HuH-7.5 (cell line): ENCODE data around the gene B2M.
"Not testable (repeated sequence)": the region's sequence is repeated elsewhere in the genome, so short reads cannot be mapped to it uniquely, and the experiment has no call there.

Experiments used
- DNase-seq: peaks from one replicate; pipeline ENCODE4 v3.0.0; 2011; ENCODE audit warnings: low spot score

B2M gene

DNA sequence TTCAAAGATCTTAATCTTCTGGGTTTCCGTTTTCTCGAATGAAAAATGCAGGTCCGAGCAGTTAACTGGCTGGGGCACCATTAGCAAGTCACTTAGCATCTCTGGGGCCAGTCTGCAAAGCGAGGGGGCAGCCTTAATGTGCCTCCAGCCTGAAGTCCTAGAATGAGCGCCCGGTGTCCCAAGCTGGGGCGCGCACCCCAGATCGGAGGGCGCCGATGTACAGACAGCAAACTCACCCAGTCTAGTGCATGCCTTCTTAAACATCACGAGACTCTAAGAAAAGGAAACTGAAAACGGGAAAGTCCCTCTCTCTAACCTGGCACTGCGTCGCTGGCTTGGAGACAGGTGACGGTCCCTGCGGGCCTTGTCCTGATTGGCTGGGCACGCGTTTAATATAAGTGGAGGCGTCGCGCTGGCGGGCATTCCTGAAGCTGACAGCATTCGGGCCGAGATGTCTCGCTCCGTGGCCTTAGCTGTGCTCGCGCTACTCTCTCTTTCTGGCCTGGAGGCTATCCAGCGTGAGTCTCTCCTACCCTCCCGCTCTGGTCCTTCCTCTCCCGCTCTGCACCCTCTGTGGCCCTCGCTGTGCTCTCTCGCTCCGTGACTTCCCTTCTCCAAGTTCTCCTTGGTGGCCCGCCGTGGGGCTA lies at the start of gene B2M, which contains the start of gene PATL2:
Gene B2M, plus strand, starts transcription at position 422 of the 647 bp plus-strand sequence. Its CDS starts 30 bp downstream, at position 452.
Gene PATL2, minus strand, starts transcription at position 228 of the 647 bp plus-strand sequence. CDS start 34,833 bp downstream, outside the sequence.
- DNase-seq: peak; percentile 53

DNA sequence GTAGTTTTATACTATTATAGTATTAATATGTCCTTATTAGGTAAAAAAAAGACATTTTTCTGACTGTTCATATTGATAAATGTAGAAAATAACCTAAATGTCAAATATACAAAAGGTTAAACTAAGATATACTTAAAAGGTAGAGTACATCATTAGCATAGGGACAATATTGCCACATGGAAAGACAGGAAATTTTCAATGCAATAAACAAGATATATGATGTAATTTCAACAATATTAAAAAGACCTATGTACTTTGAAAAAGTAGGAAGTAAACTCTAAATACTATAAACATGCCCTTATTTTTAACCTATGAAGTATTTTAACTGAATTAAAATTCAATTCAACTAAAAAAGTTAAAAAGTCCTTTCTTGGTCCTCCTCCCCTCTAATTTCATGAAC lies 49.7 kb upstream of the B2M start:
- DNase-seq: no peak

DNA sequence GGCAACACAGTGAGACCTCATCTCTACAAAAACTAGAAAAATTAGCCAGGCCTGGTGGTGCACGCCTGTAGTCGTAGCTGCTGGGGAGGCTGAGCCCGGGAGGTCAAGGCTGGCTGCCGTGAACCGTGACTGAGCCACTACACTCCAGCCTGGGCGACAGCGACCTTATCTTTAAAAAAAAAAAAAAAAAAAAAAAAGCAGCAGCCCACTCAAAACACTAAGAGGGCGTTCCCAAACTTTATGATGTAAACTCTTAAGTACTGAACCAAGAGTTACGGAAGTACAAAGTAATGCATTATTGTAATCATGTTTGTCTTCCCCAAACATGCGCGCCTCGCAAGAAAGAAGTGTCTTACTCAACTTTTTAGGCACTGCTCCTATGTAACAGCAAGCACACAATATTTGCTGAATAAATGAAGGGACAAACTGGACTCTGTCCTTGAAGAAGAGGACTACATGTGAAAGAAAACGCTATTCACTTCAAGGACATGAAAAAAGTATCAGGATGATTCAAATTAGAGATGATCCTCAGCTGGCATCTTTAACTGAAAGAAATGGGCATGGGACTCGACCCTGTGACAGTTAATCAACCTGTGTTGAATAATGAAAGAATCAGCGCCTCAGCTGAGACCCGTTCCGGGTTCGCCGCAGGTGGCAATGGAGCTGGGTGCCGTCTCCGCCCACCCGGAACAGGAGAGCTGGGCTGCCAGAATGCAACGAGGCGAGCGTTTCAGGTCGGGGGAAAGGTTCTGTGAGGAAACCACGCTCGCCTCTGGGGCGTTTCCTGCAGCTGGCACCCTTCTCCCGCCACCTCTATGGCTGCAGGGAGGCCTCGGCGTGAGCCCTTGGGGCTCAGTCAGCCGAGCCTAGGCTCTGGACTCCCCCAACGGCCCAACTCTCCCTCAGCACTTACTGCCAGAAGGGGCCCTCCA lies 48.6 kb upstream of the B2M start:
- peak; percentile 14 for DNase-seq

DNA sequence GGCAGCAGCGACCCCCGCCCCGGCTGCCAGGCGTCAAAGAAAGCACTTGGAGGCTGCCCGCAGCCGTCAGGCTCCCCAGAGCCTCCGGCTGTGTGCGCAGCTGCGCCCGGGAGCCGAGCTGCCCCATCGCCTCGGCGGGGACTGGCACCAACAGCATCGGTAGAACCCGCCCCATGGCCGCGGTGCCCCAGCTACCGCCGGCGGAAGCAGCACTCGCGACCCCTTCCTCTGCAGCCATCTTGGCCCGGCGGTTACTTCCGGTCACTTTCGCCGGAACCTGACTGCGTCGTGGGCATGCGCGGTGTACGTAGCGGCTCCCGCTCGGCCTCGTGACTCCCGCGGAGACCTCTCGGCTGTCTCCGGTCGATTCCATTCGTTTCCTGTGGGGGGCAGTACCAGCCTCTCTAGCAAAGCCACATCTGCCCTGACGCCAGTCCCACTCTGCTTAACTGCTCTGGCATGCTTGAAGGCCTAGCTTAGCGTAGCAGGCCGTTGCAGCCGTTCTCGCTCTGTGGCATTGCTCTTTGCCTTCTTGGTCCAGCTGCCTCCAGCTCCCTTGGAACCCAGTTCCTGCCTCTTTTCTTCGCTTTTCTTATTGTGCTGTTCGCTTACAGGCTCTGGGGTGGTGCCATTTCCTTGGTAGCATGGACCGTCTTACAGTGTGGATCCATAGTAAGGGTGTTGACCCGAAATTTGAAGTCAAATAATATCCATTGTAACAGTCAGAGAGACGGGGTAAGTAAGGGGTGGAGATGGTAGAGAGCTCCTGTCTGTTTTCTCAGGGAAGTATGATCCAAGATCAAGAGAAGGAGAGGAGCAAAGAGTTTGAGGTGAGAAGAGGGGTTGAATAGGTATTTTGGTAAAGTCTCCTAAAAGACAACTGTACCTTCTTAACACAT lies 47.7 kb upstream of the B2M start, which contains the start of gene SPG11:
Gene SPG11, minus strand, starts transcription at position 253 of the 899 bp plus-strand sequence. Its CDS starts 15 bp downstream, at position 238.
- peak; percentile 48 for DNase-seq

DNA sequence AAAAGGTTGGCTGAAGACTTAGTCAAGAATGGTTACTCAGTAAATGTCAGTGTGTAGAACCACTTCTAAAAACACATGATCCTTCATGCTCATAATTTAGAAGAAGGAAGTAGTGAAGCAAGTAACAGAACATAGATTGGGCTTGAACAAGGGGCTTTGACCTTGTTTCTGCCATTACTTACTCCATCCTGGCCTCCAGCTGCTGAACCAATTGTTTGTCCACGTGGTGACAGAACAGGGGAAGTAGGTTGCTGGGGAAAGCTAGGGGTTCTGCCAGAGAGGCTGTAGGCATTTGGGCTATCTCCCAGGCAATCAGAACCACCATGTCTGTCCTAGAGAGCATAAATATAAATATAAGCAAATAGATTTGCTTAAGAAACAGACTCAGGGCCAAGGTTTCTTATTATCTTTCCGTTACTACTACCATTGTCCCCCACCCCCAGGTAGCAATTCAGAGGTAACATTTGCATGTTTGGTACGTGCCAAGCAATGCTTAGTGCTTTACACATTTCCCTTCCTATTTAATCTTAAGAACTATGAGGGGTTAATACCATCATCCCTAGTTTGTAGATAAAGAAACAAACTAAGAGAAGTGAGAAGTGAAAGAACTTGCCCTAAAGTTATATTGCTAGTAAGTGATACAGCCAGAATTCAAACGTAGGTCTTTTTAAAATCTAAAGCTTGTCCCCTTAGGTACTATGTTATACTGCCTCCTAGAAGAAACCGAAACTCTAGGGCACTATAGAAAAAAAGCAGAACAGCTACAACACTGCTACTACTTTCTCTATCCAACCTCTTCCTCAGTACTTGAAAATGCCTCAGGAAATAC lies 44.9 kb upstream of the B2M start:
- DNase-seq: no peak

DNA sequence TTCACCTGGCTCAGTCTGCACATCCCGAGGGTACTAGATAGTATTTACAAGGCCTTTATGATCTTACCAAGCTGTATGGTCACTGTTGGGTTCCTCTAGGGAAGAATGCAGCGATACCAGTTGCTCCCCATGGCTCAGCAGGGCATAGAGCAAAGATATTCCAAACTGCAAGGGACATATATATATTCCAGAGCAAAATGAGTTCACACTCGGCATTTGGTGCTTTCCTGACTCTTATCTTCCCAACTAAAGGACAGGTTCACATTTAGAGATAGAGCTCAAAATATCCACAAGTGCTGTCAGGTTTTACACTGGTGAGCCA lies 44.3 kb upstream of the B2M start:
- DNase-seq: no peak

DNA sequence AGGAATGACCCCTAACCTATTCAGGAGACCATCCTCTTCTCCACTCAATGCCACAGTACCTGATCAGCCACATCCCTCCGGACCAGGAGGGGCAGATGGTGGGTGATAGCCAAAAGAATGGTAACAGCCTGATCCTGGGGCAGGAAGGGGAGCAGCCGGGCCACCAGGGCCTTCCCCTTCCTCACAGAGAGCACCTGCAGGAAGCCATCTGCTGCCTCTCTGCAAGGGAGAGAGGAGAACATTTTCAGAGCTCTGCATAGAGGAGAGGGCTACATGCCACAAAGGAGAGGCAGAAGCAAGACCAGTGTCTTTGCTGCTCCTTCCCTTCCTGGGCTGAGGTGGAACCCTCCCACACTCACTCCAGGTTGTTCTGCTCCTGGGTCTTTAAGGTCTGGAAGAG lies 42.4 kb upstream of the B2M start:
- no peak for DNase-seq

DNA sequence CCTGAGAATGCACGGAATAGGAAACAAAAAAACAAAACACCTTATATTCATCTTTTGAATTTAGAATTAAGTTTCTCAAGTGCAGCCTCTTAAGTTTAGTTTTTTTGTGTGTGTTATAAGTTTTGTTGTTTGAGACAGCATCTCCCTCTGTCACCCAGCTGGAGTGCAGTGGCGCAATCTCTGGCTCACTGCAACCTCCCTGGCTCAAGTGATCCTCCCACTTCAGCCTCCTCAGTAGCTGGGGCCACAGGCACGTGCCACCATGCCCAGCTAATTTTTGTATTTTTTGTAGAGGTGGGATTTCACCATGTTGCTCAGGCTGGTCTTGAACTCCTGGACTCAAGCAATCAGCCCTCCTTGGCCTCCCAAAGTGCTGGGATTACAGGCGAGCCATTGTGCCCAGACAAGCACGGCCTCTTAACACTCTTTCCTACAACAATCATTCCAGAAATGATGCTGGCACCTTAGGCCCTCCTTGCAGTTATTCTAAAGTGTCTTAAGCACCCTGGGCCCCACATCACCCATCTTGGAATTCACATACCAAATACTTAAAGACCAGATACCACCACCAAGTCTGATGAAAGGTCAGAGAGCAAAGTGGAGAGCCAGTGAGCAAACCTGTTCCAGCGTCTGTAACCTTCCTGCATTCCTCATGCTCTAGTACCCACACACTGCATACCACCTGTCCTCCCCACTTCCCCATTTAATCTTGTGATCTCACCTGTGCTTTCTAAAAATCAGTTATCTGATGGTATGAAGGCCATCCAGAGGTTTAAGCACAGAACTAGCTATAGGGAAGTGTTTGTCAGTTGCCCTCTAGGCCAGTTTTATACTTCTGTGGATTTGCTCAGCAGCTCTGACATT lies 41.0 kb upstream of the B2M start:
- no peak for DNase-seq

DNA sequence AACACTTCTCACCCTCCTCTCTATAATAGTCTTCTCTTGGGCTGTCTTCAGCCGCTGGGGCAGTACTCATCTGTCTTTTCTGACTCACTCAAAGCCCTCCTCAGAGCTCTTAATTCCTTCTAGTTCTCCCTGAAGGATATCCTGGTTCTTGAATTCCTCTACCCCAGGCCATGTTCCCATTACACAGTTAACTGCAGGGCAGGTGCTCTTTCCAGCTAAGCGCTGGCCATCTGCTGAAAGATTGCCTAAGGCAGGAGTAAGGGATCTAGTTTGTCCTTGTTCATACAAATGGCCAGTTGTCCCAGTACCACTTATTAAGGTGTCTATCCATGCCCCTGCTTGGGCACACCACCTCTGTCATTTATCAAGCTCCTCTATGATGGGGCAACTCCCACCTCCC lies 37.7 kb upstream of the B2M start:
- no peak for DNase-seq

DNA sequence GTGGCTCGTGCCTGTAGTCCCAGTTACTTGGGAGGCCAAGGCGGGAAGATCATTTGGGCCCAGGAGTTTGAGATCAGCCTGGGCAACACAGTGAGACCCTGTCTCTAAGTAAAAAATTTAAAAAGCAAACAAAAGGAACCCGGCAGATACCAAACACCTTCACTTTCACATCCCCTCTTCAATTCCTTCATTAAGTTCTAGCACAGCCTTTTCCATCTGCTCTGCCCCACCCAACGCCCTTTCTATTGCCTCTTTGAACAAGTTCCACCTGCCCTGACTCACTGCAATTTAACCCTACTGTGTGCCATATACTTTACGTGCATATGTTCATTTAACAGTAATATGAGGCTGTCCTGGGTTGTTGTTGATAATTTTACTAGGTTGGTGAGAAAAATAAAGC lies 35.4 kb upstream of the B2M start:
- no peak for DNase-seq

DNA sequence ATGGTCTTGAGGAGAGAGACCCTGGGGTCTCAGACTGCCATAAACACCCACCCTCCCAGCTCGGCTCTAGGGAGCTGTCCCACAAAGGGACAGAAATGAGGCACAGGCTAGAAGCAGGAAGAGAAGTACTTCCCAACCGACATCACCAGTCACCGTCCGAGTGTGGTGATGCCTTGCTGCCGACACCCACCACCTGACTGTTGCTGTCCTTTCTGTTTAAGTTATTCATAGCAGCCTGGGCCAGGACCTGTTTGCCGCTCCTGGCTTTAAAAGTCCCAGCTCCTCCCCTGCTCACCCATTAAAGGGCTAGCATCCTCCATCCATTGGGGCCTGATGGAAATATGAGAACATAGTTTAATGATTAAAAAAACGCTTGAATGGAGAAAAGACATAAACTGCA lies 34.6 kb upstream of the B2M start:
- DNase-seq: no peak

DNA sequence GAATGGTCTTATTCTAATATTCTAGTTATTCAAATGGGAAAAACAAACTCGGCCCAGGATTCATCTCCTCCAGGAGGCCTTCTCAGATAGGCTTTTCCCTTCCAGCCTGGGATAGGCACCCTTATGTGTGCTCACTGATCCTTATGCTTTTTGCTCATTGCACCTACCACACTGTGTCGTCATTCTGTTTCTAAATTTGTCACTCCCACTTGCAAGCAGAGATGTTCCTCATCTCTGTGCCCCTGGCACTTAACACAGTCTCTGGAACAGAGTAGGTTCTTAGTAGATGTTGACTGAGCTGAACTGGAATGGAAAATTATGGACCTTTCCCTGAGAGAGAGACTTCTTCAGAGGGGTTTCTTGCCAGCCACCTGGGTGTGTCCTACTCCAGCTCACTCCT lies 29.1 kb upstream of the B2M start:
- DNase-seq: no peak

DNA sequence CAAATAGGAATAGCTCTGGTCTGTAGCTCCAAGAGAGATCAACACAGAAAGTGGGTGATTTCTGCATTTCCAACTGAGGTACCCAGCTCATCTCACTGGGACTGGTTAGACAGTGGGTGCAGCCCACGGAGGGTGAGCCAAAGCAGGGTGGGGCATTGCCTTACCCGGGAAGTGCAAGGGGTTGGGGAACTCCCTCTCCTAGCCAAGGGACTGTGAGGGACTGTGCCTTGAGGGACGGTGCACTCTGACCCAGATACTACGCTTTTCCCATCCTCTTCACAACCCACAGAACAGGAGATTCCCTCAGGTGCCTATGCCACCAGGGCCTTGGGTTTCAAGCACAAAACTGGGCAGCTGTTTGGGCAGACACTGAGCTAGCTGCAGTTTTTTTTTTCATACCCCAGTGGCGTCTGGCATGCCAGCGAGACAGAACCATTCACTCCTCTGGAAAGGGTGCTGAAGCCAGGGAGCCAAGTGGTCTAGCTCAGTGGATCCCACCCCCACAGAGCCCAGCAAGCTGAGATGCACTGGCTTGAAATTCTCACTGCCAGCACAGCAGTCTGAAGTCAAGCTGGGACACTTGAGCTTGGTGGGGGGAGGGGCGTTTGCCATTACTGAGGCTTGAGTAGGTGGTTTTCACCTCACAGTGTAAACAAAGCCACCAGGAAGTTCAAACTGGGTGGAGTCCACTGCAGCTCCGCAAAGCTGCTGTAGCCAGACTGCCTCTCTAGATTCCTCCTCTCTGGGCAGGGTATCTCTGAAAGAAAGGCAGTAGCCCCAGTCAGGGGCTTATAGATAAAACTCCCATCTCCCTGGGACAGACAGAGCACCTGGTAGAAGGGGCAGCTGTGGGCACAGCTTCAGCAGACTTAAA lies 28.3 kb upstream of the B2M start:
- not testable (repeated sequence) for DNase-seq

DNA sequence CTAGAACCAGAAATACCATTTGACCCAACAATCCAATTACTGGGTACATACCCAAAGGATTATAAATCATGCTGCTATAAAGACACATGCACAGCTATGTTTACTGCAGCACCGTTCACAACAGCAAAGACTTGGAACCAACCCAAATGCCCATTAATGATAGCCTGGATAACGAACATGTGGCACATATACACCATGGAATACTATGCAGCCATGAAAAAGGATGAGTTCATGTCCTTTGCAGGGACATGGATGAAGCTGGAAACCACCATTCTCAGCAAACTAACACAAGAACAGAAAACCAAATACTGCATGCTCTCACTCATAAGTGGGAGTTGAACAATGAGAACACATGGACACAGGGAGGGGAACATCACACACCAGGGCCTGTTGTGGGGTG lies 22.0 kb upstream of the B2M start:
- DNase-seq: not testable (repeated sequence)

DNA sequence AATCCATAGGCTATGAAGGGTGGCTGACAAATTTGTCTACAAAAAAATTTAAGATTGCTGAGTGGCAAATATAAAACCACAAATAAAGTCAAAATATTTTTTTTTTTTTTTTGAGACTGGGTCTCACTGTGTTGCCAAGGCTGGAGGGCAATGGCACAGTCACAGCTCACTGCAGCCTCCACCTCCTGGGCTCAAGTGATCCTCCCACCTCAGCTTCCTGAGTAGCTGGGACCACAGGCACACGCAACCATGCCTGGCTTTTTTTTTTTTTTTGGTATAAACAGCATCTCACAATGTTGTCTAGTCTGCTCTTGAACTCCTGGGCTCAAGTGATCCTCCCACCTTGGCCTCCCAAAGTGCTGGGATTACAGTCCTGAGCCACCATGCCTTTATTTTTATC lies 21.1 kb upstream of the B2M start:
- DNase-seq: not testable (repeated sequence)

DNA sequence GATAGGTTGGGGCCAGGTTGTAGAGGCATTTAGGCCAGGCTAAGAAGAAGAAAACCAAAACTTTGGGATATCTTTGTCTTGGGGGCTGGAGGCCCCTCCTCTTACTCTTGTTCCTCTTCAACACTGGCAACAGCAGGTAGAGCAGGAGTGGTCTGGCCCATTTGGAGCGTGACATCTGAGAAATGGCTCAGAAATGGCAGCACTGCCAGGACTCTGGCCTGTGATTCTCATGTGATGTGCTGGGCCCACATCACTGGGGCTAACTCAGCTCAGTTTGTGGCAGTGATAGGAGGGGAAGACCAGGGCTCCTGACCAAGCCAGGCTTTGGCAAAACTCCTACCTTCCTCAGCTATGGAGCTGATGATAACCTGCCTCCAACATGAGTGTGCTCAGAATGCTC lies 18.7 kb upstream of the B2M start:
- DNase-seq: no peak

DNA sequence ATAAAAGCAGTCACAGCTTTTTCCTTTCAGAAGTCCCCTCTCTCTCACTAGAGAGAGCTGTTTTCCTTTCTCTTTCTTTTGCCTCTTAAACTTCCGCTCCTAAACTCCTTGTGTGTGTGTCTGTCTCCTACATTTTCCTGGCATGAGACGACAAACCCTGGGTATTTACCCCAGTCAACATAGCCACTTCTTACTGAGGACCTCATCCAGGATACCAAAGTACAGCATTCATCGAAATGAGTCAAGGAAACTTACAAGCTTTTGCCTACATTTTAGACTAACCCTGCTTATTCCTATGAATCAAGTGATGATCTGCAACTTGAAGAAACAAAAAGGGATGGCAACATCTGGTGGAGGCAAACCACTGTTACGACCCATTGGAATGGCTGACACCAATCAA lies 16.9 kb upstream of the B2M start:
- no peak for DNase-seq

DNA sequence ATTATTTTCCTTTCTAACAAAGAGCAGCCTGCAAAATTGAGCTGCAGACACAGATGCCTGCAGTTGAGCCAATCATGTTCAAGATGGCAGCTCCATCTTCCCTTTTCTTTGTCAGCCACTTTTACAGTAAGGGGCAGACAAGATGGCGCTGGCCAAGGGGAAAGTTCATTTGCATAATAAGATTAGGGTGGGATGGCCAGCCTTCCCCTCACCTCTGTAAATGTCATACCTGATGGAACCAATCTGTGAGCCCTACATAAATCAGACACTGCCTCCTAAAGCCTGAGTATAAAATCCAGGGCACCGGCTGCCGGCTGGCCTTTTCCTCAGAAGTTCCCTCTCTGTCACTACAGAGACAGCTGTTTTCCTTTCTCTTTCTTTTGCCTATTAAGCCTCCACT lies 16.0 kb upstream of the B2M start:
- DNase-seq: no peak

DNA sequence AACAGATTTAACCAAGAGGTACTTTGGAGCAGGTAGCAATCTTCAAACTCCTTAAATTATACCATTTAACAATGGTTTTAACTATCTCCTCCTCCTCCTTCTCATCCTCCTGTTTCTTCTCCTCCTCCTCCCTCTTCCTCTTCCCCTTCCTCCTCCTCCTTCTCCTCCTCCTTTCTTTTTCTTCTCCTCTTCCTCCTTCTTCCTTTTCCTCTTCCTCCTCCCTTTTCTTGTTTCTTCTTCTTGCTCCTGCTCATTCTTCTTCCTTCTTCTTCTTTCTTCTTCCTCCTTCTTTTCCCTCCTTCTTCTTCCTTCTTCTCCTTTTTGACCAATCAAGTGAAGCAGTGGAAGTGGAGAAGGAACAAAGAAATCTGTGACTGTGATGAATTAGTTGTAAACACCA lies 14.3 kb upstream of the B2M start:
- DNase-seq: no peak
